ENCODE measurements around the gene ETS2.

The ETS2 gene

GRCh38 chr21:38805328-38806152 is at the start of gene ETS2:
TSS of gene ETS2 (plus strand) at chr21:38805929. CDS start at chr21:38810035, 4,106 bp downstream.
- DNase-seq: peak; percentile 98

- no peak for DNase-seq
Observed at GRCh38 chr21:38756746-38757145, 49.0 kb upstream of the ETS2 start.

DNA sequence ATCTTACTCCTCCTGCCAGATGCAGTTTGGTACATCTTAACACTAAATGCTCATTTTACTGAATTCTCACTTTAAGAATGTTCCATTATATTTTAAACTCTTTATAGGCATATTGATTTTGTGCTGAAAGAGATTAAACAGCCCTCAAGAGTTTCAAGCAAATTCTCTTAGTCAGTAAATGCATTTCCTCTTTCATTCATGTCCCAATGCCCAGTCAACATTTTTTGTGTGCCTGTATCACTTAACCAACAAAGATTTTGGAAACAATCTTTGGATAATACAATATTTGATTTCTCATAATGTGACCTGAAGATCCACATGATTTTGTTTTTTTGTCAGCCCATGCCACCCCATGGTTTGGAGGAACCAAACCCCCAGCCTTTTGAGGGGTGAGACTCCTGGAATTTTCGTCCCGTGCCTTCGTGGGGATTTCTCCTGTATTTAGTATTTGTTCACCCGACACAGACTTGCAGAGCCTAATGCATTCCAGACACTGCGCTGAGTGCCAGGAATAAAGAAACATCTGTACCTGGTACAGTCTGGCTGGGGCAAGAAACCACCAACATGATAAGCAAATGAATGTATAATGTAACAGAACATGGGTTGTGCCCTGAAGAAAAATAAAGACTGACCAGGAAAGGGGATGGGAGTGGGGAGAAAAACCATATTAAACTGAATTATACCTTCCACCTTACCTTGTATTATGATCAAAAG is 47.1 kb upstream of the ETS2 start:
- no peak for DNase-seq

DNA sequence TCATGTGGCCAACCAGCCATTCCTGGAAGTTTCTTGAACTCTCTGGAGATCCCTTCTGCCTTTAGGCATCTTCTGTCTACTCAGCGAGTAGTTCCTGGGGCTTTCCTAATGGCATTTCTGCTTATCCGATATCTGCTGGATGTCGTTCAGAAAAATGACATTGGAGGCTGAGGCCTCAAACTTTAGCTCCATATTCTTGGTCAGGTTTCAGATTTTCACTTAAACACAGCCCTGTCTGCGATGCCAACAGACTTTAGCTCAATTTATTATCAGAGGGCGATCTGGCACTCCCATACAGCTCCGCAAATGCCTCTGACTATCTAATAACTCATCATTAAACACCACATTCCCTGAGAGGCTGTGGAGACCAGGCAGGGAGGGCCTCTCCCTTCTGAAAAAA is 46.3 kb upstream of the ETS2 start:
- no peak for DNase-seq

GRCh38 chr21:38760017-38760761 is 45.5 kb upstream of the ETS2 start:
- DNase-seq: peak; percentile 86

- DNase-seq: no peak
Observed at GRCh38 chr21:38760762-38761155, 45.0 kb upstream of the ETS2 start.

GRCh38 chr21:38761531-38761930 is 44.2 kb upstream of the ETS2 start:
- no peak for DNase-seq

DNA sequence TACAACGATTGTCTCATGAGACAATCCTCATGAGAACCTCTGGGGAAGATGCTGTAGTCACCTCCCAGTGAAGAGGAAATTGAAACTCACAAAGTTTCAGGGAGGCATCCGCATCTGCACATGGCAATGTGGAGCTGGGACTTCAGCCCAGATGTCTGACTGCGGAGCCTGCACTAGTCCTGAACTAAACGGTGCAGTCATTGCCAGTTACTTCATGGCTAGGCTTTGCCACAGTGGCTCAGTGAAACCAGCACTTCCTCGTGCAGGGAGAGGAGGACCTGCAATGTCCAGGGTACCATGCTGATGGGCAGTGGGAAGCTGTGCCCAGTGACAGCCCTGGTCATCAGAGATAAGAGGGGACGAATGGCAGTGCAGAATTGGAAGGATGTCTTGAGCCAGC is 40.7 kb upstream of the ETS2 start:
- DNase-seq: no peak

- DNase-seq: peak; percentile 68
Observed at GRCh38 chr21:38766987-38767722, 38.6 kb upstream of the ETS2 start.

- DNase-seq: no peak
Observed at GRCh38 chr21:38768471-38769063, 37.2 kb upstream of the ETS2 start.

DNA sequence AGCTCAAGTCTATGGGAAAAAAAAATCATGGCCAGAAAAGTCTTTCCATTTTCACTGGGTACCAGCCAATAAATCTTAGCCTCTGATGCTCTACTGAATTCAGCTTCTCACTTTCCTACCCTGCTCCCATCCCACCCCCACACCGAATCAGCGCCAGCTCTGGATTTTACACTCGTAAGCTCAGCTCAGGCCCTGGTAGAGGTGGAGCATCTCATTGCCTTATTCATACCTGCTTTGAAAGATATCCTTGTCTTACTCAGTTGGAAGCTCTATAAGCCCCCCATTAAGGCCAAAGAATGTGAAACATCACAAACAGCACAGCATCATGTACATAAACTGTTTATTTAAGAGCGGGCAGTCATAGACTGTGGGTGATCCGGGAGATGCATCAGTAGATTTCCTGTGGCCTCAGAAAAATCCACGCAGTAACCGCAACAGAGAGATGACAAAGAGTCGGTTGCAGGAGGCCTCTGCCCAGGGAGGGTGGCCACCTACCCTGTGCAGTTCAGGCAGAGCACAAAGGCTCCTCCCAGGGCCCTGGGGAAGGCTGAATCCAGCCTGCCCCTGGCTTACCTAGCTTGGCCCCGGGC is 36.4 kb upstream of the ETS2 start:
- no peak for DNase-seq

DNA sequence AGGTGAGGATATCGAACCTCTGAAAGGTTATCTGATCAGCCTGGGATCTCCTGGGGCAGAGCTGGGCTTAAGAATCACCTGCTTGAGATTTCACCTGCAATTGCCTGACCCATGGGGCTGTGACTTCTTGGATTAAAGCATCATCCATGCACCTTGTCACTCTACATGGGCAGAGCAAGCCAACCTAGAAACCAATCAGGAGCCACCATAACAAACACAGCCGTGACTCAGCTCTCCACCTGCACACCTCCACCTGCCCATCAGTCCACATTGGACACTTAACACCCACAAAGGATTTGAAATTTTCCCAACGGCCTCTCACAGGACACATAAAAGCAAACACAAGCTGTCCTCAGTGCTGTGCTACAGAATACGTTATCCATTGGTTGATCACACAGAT is 35.1 kb upstream of the ETS2 start:
- no peak for DNase-seq

GRCh38 chr21:38771536-38771935 is 34.2 kb upstream of the ETS2 start:
- DNase-seq: no peak

DNA sequence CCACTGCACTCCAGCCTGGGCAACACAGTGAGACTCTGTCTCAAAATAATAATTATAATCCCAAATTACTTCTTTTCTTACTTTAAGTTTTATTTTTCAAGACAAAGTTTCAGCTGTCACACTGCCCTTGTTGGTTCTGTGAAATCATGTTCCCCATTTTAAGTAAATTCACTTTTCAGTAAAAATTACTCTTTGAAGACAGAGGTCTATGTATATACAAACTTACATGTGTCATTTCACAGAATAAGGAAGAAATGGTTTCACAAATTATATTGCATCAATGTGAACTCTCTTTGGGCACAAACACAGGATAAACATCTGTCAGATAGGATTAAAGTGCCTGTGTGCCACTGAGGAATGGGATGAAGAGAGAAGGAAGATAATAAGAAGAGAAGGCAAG is 33.1 kb upstream of the ETS2 start:
- no peak for DNase-seq

DNA sequence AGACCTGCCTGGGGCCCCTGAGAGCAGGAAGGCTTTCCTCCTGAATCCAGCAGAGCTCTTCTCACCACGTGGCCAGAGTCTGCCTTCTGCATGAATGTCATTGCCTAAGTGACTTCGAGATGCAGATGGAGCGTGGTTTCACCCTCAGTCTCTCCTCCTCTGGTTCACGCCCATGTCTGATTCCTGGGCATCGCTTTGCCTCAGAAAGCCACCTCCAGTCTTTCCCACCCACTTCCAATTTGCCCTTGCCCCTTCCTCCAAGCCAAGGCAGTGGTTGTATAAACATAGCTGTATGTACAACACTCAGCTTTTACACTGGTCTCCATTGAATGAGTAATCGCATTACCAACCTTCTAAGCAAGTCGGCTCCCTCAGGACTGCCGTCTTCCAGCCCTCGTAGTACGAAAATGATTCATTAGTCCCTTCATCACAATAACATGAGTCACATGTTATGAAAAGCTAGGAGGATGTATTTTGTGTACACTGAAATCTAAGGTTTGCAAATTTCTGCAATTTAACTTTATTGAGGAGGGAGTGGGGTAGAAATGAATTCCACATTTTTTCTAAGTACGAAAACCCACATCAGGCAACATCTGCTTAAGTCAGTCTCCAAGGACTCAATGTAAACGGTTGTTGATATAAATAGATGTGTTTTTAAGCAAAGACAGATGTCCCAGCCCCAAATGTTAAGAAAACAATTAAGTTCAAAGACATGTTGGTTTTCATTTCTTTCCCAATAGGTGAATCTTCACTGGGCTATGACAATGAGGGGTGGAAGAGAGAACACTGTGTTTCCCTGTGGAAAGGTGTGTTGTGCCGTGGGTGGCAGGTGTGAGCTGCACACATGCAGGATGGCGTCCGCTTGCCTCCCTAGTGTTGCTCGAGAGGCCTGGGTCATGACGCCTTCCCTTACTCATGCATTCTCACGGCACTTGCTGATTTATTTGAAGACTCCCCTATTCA is 32.3 kb upstream of the ETS2 start:
- DNase-seq: no peak

GRCh38 chr21:38774152-38774551 is 31.6 kb upstream of the ETS2 start:
- no peak for DNase-seq

DNA sequence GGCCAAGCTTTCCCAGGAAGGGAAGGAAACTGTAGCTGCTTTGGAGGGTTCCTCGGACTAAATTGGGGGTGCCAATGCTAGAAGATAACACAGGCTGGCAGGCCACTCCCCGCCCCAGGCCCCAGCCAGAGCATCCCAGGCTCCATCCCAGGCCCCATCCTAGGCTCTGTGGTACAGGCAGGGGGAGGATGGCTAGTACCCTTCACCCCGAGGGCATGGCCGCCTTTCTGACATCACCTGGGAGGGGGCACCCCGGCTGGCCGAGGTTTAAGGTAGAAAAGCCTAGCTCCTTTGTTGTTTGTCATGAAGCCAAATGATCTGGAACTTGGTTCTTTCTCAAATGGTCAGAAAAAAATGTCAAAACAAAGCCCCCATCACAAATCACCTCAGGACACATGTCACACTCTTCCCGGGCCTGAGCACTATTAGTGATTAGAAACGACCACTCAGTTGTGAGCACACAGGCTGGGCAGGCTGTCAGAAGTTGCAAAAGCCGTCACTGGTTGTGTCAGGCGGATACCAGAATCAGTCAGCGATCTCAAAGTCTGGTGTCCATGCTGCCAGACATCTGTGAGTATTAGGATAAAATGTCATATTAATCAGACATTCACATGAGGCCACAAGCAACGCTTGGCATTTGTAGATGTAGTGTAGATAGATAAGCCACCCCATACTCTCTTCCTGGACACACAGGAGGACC is 31.0 kb upstream of the ETS2 start:
- DNase-seq: no peak

GRCh38 chr21:38775733-38776132 is 30.0 kb upstream of the ETS2 start:
- no peak for DNase-seq

DNA sequence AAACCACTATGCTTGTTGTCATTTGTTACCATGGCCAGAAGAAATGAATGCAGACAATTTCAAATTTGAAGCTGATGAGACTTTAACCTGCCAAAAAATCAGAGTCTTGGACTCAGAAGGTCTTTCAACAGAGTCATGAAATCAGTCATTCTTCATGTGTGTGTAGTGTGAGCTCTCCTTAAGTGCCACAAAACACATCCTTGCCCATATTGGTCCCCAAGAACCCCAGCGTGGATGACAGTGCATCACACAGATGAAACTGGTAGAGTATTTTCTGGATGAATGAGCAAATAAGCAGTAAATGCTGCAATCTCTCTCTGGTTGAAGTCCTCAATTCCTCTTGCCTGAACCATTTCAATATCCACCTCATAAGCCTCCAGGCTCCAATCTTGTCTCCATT is 28.7 kb upstream of the ETS2 start:
- no peak for DNase-seq

- peak; percentile 76 for DNase-seq
Observed at GRCh38 chr21:38777531-38777930, 28.2 kb upstream of the ETS2 start.

Measured in hematopoietic multipotent progenitor cell treated with erythropoietin and hydrocortisone succinate and interleukin-3 and kit ligand, for 4 days (in vitro differentiated cells).